GM04504 (cell line): ENCODE results near the gene PNPLA3.
"Not testable (repeated sequence)": the region's sequence is repeated elsewhere in the genome, so short reads cannot be mapped to it uniquely, and the experiment has no call there.

Experiments used
- DNase-seq: peaks from one replicate; pipeline ENCODE4 v3.0.0-alpha.2; 2012; ENCODE audit warnings: low read depth

Gene PNPLA3

GRCh38 chr22:43890901-43891331 is 32.7 kb upstream of the PNPLA3 start:
- DNase-seq, result no peak

- DNase-seq, result no peak
Observed at GRCh38 chr22:43891360-43892182, 32.0 kb upstream of the PNPLA3 start, which contains the start of gene PNPLA5. Gene PNPLA5, minus strand, starts transcription at chr22:43892013. Its CDS starts 133 bp downstream, at chr22:43891880.

- DNase-seq, result no peak
Observed at GRCh38 chr22:43892183-43892894, 31.3 kb upstream of the PNPLA3 start.

DNA sequence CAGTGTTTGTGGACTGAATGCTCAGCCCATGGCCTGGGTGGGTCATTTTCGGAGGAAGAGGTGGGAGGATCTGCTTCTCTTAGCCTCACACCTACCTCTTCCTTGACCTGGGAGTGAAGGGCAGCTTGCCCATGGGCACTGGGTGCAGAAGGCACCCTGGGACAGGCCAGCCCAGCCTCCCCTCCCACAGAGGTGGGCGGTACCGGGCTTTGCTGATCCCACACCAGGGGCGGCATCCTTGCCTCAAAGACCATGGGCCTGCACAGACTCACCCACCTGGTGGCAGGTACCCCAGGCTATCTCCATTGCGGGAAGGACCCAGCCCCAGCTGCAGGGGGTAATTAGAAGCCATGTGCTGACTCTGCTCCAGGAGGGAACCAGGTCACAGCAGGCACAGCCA is 30.3 kb upstream of the PNPLA3 start:
- DNase-seq, result no peak

DNA sequence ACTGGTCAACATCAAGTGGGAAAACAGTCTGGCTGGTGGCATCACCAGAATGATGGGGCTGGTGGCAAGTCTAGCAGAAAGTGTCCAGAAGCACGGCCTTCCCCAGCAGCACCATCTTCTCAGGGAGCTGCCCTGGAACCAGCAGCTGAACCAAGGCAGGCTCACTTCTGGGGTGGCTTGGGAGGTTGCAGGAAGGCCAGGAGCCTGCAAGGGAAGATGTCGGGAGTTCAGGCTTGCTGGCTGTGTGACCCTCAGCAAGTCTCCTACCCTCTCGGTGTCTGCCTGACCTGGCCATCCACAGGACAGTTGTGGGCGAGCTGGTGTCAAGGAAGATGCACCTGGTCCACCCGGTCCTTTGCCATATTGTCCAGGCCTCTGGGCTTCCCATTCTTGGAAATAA is 29.5 kb upstream of the PNPLA3 start:
- DNase-seq, result no peak

GRCh38 chr22:43895986-43896645 is 27.5 kb upstream of the PNPLA3 start:
- no peak for DNase-seq

- DNase-seq, result no peak
Observed at GRCh38 chr22:43897751-43898261, 25.8 kb upstream of the PNPLA3 start.

GRCh38 chr22:43900206-43900605 is 23.4 kb upstream of the PNPLA3 start:
- DNase-seq, result no peak

GRCh38 chr22:43901976-43902643 is 21.5 kb upstream of the PNPLA3 start:
- peak; percentile 69 for DNase-seq

DNA sequence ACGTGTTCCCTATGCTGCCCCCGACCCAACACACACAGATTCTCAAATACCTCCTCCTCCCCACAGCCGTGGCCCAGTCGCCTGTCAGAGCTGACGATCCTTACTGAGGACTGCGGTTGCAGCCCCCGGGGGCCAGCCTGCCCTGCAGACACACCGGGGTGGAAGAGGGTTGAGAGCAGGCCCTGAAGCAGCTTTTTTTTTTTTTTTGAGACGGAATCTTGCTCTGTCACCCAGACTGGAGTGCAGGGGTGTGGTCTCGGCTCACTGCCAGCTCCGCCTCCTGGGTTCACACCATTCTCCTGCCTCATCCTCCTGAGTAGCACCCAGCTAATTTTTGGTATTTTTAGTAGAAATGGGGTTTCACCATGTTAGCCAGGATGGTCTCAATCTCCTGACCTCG is 20.6 kb upstream of the PNPLA3 start:
- not testable (repeated sequence) for DNase-seq

- not testable (repeated sequence) for DNase-seq
Observed at GRCh38 chr22:43904412-43904811, 19.2 kb upstream of the PNPLA3 start.

DNA sequence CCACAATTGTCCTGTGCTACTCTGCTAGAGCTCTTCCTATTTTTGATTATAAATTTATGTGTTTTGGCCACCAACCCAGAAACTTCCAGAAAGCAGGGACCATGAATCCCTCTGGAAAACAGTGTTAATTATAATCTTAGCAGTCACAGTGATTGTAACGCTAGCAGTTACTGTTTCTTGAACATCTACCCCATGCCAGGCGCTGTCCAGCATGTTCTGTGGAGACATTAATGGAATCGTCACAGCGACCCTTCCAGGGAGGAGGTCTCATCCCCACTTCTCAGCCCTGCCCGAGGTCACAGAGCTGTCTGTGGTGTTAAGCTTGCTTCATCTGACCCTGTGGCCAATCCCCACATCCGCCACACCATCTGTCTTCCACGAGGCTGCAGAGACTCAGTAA is 17.9 kb upstream of the PNPLA3 start:
- no peak for DNase-seq

DNA sequence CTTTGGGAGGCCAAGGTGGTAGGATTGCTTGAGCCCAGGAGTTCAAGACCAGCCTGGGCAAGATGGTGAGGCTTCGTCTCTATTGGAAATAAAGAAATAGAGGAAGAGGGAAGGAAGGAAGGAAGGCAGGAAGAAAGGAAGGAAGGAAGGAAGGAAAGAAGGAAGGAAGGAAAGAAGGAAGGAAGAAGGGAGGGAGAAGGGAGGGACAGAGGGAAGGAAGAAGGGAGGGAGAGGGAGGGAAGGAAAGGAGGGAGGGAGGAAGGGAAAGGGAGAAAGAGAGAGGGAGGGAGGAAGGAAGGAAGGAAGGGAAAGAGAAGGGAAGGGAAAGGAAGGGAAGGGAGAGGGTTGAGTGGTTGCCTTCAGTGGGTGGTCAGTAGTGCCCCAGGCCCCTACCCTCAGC is 13.9 kb upstream of the PNPLA3 start:
- DNase-seq, result no peak

DNA sequence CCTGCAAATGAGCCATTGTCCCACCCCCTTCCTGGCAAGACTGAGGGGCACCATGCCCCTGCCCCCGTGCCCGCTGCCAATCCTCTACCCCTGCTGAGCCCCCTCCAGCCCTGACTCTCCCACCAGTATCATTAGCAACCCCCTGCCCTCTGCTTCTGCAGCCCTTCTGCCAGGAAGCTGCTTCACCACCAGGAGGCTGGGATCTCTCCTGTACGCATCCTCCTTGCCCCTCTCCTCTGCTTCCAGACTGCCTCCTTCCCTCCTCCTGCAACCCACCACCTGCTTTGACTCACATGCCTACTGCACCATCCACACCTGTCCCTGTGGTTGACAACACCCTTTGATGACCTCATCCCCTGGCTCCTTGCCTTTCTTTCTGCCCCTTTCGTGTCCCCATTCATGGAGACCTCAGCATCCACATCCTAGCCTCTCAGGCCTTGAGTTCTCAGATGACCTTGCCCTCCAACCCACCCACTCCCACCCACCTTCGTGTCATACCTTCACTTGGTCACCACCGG is 13.4 kb upstream of the PNPLA3 start:
- DNase-seq, result no peak

GRCh38 chr22:43911351-43911750 is 12.3 kb upstream of the PNPLA3 start:
- DNase-seq, result no peak

DNA sequence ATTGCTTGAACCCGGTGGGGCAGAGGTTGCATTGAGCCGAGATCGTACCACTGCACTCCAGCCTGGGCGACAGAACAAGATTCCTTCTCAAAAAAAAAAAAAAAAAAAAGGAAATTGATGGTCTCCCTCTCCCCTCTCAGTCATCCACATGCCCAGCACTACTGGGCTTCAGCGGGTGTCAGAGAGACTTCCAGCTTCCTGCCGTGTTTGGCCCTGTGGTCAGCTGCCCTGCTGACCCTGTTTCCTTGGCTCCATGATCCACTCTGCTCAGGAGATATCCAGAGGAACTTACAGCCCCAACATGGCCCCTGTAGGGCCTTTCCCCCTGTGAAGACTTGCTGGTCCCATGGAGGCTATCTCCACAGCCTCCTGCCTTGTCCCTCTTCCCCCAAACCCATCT is 6.1 kb upstream of the PNPLA3 start:
- no peak for DNase-seq

DNA sequence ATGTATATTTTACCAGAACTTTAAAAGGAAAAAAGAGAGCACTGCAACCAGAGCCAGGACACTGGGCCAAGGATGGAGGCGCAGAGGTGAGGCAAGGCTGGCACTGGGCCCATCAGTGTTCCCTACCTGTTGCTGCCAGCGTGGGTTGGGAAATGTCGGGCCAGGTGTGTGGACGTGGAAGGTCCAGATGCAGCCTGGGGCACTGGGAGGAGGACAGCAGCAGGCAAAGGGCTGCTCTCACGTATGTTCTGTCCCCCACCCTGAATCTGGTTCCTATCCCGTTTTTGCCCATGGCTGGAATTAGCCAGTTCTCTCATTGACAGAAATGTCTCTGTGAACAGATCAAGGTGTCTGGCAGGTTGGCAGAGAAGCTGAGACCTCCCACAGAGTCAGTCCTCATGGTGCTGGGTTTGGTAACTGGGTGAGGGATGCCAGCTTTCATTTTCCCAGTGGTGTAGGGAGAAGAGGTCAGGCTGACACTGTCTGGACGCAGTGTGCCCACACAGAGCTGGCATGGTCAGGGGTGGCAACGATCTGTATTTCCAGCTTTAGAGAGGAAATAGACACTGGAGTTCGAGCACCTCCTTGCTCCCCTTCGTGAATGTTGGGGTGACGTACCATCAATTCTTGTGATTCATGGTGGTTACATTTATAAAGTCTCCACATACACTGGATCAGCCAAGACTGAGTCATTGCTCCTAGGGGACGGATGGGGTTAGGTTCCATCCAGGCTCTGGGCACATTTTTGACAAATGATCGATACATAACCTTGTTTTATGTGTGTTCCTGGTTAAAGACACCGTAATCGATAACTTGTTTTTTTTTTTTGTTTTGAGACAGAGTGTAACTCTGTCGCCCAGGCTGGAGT is 4.3 kb upstream of the PNPLA3 start:
- no peak for DNase-seq

DNA sequence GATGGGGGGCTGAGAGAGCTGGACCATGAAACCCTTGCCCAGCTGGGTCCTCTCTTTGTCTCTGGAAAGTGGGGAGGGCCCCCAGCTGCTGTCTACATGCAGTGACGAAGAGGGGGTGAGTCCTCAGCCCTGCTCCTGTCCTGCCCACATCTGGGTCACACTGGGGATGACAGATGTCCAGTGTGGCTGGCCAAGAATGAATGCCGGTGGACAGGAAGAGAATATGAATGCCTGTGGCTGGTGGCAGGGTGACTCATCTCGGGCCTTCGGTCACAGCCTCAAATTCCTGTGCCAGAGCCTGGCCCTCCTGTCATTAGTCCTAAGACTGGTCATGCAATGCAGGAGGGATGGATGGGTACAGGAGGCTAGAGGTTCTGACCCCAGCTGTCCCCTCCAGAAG is 2.2 kb upstream of the PNPLA3 start:
- peak; percentile 59 for DNase-seq

- DNase-seq, result no peak
Observed at GRCh38 chr22:43922123-43922522, 1.5 kb upstream of the PNPLA3 start.

- DNase-seq, result no peak
Observed at GRCh38 chr22:43923191-43923590, 414 bp upstream of the PNPLA3 start.

- no peak for DNase-seq
Observed at GRCh38 chr22:43924877-43925276, 1.3 kb downstream of the PNPLA3 start.
